Measurements from ENCODE around the gene TEN1.

The TEN1 gene

GRCh38 chr17:75979705-75980187, 706 bp downstream of the TEN1 start:
- no peak for DNase-seq

GRCh38 chr17:75980188-75981018, 1.4 kb downstream of the TEN1 start:
- no peak for DNase-seq

- DNase-seq = no peak
These were observed 2.1 kb downstream of the TEN1 start for GRCh38 chr17:75981019-75981615.

GRCh38 chr17:75983501-75984181, 4.6 kb downstream of the TEN1 start:
- no peak for DNase-seq

GRCh38 chr17:75985986-75986385, 6.9 kb downstream of the TEN1 start:
- no peak for DNase-seq

- DNase-seq = no peak
These were observed 8.0 kb downstream of the TEN1 start for GRCh38 chr17:75987041-75987440.

- no peak for DNase-seq
These were observed 12.4 kb downstream of the TEN1 start for GRCh38 chr17:75991396-75991795.

GRCh38 chr17:75994802-75995370, 15.8 kb downstream of the TEN1 start:
- DNase-seq = no peak

GRCh38 chr17:75995385-75995925, 16.4 kb downstream of the TEN1 start:
- no peak for DNase-seq

GRCh38 chr17:75996665-75997590, 17.9 kb downstream of the TEN1 start:
- DNase-seq = peak; percentile 31

GRCh38 chr17:75998327-75998795, 19.3 kb downstream of the TEN1 start:
- DNase-seq = no peak

GRCh38 chr17:76000016-76000754, 21.1 kb downstream of the TEN1 start:
- DNase-seq = peak; percentile 47

GRCh38 chr17:76000755-76001521, 21.9 kb downstream of the TEN1 start, which contains the start of gene CDK3:
Gene CDK3 (plus strand): TSS chr17:76000855. CDS start chr17:76001426, 571 bp downstream.
- no peak for DNase-seq

GRCh38 chr17:76002100-76002499, 23.1 kb downstream of the TEN1 start:
- DNase-seq = no peak

GRCh38 chr17:76003915-76004314, 24.9 kb downstream of the TEN1 start:
- no peak for DNase-seq

GRCh38 chr17:76004750-76005262, 25.8 kb downstream of the TEN1 start:
- DNase-seq = no peak

GRCh38 chr17:76005263-76006149, 26.5 kb downstream of the TEN1 start:
- peak; percentile 63 for DNase-seq

GRCh38 chr17:76007131-76007849, 28.2 kb downstream of the TEN1 start:
- no peak for DNase-seq
